CD4-positive, alpha-beta T cell treated with Interleukin-6 at 100 ng/mL for 8 hours (primary cell): ENCODE measurements around the gene CDH4.

ENCODE experiments used
- DNase-seq: peaks from one replicate; pipeline ENCODE4 v3.0.0-alpha.2; 2020; ENCODE audit warnings: mixed read lengths, low spot score

CDH4 gene

DNA sequence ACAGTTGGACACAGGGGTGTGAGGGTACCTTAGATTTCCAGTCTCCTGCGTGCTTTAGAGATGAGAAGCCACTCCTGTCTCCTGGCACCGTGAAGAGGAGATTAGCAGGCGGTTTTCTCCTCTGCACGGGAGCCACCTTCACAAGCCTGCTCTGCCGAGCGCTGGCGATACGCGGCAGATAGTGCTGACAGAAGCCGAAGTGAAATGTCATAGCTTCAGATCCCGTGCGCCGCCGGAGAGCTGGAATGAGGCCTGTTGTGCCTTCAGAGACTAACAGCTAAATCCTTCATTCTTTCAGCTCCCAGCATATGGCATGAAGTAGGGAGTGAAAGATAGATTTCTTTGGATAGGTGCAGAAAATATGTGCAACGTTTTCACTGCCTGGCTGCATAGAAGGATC, 442.6 kb downstream of the CDH4 start:
- no peak for DNase-seq

DNA sequence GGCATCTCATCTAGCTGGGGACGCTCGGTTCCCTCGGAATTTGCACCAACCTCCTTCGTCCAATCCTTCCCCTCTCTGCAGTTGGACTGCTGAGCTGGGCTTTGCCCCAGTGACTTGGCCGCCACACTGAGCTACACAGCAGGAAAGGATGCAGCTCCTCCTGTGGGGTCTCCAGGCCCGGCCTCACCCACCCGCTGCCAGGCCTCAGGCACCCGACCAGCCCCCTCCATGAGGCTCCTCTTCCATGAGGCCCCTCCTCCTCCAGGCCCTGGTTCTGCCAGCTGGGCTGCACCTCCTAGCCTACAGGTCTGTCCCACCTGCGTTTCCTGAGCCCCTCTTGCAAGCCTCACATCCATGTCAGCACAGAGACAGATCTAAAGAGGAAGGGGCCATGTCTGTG, 443.7 kb downstream of the CDH4 start:
- DNase-seq: no peak

DNA sequence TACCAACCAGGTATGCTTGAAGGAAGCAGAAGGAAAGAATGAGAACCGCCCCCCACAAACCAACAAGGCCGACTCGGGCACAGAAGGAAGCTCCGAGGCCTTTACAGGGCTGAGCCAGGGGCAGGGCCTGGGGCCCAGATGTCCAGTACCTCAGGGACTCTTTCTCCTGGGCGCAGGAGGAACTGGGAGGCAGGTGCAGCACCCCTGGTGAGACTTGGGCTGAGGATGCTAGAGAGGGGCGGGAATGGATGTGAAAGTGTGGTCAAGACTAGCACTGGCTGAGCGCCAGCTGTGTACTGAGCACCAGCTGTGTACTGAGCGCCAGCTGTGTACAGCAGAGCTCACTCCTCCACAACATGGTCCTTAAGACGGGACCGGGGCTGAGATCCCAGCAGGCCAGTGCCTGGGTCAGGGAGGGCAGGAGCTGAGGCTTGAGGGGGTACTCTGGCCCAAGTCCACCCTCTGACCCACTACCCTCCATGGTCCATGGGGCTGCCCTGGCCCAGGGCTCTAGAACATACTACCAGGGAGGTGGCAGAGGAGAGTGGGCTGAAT, 444.2 kb downstream of the CDH4 start:
- no peak for DNase-seq

DNA sequence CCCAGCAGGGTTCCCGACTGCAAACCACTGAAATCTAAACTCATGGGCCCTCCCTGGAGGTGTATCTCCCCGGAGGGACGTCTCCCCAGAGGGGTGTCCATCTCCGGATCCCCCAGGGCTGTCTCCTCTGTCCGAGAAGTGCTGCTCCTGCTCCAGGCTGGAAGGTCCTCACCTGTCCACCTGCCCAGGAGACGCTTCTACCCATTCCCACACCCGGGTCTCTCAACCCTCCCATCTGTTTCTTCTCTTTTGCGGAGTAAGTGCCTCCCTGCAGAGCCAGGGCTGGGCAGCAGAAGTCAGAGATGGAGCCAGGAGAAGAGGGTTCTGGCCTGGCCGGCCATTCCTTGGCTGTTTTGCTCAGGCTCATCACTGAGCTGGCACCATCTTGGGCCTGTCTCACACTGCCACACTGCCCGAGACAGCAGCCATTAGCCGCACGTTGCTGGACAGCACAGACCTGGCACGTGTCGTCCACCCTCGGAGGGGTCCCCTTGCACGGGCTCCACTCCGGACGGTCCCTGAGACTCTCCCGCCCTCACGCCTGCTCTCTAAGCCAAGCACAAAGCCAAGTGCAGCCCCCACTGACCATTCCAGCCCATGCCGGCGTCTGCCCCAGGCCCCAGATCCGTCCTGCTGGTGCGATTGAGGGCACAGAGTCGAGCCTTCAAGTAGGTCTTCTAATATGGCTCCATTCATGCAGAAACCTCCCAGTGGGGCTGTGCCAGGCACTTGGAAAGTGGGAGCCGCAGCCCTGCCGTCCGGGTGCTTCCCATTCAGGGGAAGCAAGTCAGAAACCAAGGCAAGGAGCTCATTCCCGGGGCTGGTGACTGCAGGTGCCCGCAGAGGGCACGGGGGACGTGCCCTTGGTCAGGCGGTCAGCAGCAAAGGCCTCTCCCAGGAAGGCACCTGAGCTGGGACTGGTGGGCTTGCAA, 445.9 kb downstream of the CDH4 start:
- DNase-seq: no peak

DNA sequence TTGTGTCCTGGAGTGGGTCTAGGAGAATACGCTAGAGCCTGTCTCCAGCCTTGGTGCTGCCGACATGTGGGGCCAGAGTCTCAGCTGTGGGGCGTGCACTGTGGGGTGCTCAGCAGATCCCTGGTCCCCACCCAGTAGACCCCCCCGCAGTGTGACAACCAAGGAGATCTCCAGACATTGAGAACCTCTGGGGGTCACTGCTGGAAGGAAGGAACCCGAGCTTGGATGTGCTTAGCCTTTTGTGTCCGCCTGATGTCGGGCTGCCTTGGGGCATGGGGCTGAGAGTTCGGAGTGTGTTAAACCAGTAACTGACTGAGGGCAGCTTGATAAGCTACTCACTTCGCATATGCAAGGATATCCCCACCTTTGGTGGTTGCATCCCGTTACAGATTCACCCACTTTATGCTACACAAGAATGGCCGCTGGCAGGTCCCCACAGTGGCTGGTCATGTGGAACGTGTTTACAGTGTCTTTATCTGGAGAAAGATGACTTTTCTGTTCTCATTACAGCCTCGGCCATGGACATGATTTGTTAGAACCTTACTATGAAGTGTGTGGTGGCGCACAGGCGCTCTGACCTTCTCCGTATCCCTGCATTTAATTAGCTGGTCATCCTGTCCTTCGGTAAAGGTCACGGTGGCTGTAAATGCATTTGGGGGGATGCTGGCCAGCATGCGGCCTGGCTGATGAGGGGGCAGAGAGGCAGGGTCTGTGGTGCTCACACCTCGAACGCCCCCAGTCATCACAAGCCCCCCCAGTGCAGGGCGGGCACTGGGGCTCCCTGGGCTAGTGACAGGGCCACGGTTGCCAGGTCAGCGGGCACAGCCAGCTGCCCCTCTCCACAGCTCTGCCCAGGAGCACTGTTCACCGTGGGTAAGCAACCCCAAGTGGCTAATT, 446.8 kb downstream of the CDH4 start:
- no peak for DNase-seq

DNA sequence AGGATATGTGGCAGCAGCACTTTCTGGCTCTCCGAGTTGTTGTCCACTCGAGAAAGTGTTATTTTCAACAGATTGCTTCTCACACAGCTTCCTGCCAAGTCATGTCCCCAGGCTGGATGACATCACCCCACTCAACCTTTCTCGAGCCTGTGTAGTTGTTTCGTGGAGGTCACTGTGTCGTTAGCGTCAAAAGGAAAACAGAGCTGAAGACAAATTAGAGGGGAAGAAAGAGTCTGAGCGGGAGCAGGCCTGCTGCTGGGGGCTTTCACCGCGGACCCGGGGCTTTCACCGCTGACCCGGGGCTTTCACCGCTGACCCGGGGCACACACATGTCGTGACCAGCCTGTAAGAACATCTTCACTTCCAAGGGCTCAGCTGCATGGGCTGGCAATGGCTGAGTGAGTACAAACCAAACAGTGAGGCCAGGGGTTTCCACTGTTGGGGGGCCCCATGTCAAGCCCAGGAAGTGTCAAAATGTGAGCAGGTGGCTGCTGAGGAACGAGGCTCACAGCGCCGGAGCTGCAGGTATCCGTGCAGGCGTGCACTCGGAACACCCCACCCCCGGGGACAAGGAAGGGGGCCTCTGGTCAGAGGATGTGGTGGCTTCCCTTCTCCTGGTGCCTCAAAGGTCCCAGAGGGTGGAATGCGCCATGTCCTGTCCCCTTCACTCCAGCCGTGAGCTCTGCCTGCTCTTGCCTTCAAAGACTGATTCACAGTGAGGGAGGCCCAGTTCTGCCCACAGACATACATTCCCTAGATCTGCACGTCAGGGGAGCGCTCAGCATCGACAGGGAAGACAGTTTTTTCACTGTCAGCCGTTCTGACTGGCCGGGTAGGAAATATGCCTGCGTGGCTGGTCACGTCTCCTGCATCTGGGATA, 447.7 kb downstream of the CDH4 start:
- no peak for DNase-seq

DNA sequence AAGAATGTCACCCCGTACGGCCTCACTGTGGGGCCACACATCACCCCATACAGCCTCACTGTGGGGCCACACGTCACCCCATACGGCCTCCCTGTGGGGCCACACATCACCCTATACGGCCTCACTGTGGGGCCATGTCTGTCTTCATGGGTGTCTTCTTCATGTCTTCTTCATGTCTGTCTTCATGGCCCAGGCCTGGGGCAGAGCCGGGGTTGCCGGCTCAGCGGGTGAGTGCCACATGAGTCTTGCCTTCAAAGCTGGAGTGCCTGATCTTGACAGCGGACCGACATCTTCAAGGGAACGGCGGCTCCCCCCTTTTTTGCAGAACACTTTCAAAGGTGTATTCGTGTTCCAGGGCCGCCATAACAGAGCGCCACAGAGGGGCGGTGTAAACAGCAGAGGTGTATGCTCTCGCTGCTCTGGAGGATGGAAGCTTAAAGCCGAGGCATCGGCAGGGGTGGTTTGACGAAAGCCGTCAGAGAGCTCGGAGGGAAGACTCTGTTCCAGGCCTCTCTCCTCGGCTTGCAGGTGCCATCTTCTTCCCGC, 448.6 kb downstream of the CDH4 start:
- no peak for DNase-seq

DNA sequence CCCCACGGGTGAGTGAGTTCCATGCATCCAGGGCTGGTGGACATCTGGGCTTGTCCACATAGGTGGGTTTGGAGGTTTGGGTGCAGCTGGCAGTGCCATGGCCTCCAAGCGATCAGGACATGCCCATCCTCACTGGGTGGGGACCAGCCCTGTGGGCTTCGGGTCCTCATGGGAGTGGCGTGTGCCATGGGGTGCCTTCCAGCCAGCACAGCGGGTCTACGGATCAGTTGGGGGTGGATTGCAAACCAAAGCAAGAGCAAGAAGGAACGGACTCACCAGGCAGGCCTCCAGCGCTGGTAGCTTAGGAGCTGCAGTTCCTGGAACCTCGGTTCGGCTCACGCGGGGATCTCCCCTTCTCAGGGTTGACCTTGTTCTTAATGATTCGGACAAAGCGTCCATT, 449.3 kb downstream of the CDH4 start:
- no peak for DNase-seq

DNA sequence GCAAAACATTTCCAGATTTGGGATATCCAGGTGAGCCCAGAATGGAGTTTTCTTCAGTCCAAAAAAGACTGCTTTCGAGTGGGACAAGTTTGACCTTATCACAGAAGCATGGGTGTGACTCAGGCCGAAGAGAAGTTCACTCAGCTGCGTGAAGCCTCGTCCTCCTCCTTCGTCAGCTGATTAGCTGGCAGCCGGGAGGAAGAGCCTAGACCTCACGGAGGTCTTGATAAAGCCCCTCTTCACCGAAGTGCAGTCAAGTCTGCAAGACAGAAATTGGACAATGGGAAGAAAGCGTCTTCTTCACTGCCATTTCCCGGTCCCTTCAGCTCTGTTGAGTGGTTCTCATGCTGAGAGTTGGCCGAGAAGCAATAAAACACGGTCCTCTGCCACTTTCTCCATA, 449.7 kb downstream of the CDH4 start:
- no peak for DNase-seq

DNA sequence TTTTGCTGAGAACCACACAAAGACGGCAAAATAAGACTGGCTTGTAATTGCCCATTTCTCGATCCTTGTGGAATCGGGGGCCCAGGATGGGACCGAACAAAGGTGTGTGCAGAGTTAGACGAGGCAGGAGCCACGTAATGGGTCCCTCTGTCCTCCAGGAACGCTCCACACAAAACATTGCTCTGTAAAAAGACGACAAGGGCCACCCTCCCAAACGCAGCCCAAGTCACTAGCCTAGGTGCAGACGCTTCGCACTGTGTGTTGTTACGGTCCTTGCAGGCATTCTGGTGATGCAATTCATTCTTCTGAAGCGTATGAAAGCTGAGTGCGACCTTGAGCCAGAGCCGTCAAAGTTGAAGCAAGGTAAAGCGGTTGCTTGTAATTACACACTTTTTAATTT, 450.2 kb downstream of the CDH4 start:
- DNase-seq: no peak

DNA sequence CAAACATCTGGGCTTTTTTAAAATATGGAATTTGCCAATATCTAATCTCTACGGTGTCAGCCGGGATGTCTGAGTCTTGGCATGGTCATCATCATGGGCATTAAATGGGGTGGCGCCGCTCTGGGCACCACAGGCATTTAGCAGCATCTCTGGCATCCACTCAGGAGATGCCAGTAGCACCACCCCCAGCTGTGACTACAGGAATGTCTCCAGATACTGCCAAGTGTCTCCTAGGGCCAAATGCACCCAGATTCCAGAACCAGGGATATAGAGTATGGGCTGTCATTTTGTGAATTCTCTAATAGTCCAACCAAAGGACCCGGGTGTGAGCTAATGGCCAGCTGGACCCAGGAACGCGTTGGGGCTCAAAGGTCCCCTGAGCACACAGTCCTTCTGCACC, 452.6 kb downstream of the CDH4 start:
- DNase-seq: no peak

DNA sequence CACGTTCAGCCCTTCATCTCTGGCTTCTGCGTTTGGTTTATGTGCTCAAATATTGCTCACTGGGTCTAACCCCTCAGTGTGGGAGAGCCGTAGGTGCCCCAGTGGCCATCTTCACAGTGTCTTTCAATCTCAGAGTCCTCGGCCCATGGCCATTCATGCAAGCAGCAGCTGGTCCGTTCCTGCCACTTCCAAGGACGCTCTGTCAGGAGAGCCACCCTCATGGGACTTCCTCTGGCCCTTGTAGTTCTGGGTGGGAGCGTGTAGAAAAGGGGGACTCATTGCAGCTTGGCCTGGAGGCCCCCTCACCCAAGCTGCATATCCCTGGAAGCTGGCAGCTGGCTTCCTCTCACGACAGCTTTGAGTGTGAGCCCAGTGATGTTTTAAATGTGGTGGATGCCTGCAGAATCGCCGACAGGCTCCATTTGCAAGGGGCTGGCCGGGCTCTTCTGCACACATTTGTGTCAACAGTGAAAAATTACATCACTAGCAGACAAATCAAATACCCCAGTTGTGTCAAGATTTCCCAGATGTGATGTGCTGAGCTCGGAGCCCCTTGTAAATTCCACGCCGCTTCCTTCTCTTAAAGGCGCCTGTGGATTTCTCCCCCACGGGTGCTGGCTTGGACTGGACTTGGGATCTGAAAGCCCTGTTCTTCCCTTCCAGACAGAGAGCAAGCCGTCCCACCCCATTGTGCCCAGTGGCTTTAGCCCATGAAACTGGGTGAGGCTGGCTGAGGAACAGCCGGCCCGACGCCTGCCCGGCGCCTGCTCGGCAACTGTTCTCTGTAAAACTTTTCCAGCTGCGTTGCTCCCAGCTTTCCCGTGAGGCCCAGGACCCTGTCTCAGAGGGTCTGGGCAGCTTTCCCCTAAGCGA, 453.6 kb downstream of the CDH4 start:
- DNase-seq: no peak

DNA sequence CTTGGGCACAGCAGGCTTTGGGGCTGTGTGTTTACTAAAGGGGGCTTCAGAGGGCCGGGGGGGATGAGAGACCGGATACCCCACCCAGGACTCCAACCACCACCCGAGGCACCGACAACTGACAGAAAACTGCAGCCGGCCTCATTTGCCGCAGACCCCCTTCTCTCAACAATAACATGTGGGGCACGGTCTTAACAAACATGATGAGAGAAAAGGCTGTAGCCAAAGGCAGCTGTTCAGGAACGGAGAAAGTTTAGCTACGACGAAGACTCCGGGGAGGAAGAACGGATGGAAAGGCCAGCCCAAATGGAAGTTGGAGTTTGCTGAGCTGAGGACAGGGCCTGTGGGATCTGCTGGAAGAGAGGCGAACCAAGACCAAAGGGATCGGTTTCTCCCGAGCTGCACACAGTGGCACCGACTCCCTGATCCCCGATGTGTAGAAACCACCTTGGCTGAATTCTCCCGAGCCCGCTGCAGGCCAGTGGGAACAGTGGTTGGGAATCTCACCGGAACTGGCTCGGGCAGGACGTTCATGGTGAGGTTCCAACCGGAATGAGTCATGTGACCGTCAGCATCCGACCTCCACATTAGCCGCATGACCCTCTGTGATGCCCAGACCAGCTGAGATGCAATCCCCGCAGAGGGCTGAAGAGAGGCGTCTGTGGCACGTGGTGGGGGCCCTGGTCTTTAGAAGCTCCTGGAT, 454.3 kb downstream of the CDH4 start:
- DNase-seq: no peak

DNA sequence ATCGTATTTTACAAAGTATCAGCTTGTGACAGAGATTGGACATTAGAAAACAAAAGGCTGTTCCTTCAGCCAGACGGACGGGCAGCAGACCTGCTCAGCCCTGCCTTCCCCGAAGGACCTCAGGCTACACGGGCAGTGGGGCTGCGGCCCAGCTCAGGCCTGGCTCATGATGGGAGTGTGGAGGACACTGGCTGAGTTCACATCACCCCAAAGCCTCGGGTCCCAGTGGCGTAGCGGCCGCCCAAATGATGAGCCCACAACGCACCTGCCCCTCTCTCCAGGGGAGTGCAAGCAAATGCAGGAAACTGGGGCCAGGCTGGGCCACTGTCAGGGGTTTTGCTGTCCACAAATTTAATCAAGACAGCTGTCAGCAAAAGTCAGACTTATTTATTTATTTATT, 456.8 kb downstream of the CDH4 start:
- DNase-seq: no peak

DNA sequence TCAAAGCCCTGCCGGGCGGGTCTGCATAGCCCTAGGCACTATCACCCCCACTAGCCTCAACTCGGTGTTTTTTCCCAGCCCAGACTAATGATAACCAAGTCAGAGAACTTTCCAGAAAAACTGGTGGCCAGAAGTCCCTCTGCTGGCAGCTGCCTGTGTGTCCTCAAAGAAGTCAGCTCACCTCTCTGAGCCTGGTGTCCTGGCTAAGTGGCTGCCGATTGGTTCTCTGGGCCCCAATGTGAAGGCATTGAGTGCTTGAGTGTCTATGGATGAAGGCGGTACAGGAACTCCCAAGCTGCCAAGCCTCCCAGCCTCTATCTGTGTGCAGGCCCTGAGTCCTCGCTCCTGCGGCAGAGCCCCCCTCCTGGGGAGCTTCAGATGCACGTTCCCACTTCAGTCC, 458.0 kb downstream of the CDH4 start:
- DNase-seq: no peak

DNA sequence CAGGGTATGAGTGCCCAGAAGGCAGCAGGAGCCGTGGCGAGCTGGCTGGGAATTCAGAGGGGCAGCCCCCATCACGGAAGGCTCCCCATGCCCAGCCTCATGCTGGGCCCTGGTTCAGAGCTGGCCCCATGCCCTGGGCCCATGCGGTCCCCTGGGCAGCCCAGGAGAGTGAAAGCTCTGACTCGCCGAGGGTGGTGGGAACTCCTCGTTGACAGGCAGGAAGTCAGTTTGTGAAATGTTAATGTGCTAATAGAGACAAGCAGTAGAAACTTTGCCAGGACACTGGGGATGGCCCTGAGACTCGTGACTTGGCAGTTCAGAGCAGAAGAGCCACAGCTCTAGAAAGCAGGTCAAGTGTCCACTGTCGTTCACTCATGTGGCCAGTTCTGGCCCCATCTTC, 460.6 kb downstream of the CDH4 start:
- DNase-seq: no peak

DNA sequence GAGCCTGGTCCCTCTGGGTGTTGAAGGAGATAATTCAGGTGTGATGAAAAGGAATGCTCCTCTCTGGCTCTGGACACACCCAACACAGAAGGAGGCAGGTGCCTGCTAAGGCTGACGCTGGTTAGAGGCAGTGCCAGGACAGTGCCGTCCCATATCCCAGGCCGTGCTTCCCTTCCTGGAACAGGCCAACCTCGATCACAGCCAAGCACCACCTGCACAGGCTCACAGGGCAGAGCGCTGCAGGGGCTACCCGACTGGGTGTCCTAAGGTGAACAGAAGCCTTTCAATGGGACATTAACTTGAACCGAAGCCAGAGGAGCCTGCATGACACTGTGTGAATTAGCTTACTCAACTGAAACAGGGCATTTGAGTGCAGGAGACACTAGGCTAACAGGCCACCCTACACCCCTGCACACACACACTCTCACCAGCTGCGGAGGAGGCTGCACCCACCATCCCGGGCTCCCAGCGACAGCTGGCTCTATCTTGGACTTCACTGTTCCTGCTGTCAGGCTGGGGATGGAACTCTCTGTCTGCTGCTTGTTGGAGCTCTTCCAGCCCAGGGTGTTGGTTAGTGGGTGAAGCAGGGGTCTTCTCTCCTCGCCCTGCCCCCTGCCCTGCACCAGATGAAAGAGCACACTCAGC, 466.4 kb downstream of the CDH4 start:
- no peak for DNase-seq

DNA sequence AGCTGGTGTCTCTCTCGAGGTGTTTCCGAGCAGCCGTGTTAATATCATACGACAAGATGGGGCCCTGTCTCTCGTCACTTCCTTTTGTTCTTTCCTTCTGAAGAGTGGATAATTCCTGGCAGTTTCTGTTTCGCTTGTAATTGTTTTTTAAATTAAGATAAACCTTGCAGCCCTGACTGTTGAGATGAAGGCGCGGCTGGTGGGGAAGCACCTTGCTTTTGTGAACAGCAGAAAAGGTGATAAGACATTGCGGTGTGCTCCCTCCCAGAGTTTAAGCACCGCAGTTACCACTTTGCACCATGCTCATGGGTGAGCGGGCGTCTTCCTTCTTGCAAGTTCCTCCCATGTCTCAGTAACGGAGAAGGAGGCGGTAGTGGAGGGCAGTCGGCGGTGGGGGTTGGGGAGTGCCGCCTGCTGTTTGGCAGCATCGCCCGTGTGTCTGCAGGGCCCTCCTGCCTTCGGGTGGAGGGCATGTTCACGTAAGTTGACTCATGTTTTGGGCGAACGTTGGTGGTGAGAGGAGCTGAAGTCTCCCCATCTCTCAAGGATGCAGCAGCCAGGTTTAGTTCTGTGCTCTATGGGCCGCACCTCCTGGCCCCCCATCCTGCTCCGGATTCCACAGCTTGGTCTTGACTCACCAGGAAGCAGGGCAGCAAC, 467.8 kb downstream of the CDH4 start:
- DNase-seq: peak; percentile 12

DNA sequence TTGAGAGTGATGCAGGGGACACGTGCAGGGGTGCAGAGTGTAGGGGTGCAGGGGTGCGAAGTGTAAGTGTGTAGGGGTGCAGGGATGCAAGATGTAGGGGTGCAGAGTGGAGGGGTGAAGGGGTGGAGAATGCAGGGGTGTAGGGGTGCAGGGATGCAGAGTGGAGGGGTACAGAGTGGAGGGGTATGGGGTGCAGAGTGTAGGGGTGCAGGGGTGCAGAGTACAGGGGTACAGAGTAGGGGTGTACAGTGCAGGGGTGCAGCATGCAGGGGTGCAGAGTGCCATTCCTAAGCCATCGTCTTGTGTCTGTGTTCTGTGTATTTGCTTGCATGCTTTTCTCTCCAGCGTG, 468.3 kb downstream of the CDH4 start:
- DNase-seq: no peak
